HL-60 (cell line): ENCODE data around the gene NFIA.

ENCODE experiments used
- DNase-seq, 2 experiments: peaks; one replicate each; pipeline ENCODE4 v3.0.0-alpha.2; 2010 to 2020; ENCODE audit warnings: low read depth in 1 of 2, low spot score in 1 of 2
- H3K27ac ChIP-seq: fragments of 250-450 bp; sonication (Bioruptor Pico); replicated peaks from 2 replicates; pipeline ENCODE4 v1.5.1; 2020; ENCODE audit warnings: mild to moderate bottlenecking, moderate library complexity
- H3K27me3 ChIP-seq: fragments of 250-450 bp; sonication (Bioruptor Pico); 2 replicates; pipeline ENCODE4 v1.5.1; 2021; ENCODE audit warnings: mild to moderate bottlenecking, moderate library complexity; ENCODE audit not compliant: insufficient read depth, poor library complexity, severe bottlenecking
- H3K4me3 ChIP-seq: replicated peaks from 2 replicates; pipeline ENCODE4 v1.5.1; 2011; ENCODE audit warnings: mild to moderate bottlenecking, control low read depth, low read length; ENCODE audit not compliant: insufficient read depth
- GABPA ChIP-seq: IDR thresholded peaks from 2 replicates; pipeline ENCODE4 v1.6.1; 2012; ENCODE audit warnings: low read depth
- POLR2AphosphoS5 ChIP-seq: IDR thresholded peaks from 2 replicates; pipeline ENCODE4 v1.6.1; 2012; ENCODE audit warnings: low read depth
- SPI1 ChIP-seq: IDR thresholded peaks from 2 replicates; pipeline ENCODE4 v1.6.1; 2012; ENCODE audit warnings: low read depth, mild to moderate bottlenecking, borderline replicate concordance
- TF ChIP-seq, protein P1 (sequence below): IDR thresholded peaks from 2 replicates; pipeline ENCODE4 v1.6.1; 2012; ENCODE audit warnings: low read depth; ENCODE audit not compliant: insufficient replicate concordance
- TF ChIP-seq, protein P2 (sequence below): IDR thresholded peaks from one replicate; pipeline ENCODE4 v1.5.1; 2011; ENCODE audit warnings: low read length, control low read depth, inconsistent platforms; ENCODE audit not compliant: insufficient read depth

NFIA gene

DNA sequence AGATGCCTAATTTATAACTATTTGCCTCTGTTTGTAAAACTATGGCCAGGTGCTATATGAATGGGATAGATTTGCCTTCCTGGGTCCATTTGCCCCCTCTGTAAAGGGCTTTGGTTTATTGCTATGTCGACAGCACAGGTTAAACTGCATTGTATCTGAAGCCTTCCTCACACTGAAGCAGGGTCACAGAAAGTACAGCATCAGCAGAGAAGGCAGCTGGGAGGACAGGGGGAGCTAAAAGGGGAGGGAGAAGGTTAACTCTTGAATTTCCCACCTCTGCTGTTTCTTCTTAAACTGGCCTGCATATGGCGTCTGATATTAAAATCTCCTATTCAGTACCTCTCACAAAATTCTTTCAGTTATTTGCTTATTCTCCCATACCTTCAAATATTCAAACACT is 345.1 kb downstream of the NFIA start:
- H3K27me3 ChIP-seq = no peaks in the 10 kb centered on the region
- H3K4me3 ChIP-seq = no peak overlapping the region
- no peak for TF ChIP-seq POLR2AphosphoS5
- TF ChIP-seq, protein P1, sequence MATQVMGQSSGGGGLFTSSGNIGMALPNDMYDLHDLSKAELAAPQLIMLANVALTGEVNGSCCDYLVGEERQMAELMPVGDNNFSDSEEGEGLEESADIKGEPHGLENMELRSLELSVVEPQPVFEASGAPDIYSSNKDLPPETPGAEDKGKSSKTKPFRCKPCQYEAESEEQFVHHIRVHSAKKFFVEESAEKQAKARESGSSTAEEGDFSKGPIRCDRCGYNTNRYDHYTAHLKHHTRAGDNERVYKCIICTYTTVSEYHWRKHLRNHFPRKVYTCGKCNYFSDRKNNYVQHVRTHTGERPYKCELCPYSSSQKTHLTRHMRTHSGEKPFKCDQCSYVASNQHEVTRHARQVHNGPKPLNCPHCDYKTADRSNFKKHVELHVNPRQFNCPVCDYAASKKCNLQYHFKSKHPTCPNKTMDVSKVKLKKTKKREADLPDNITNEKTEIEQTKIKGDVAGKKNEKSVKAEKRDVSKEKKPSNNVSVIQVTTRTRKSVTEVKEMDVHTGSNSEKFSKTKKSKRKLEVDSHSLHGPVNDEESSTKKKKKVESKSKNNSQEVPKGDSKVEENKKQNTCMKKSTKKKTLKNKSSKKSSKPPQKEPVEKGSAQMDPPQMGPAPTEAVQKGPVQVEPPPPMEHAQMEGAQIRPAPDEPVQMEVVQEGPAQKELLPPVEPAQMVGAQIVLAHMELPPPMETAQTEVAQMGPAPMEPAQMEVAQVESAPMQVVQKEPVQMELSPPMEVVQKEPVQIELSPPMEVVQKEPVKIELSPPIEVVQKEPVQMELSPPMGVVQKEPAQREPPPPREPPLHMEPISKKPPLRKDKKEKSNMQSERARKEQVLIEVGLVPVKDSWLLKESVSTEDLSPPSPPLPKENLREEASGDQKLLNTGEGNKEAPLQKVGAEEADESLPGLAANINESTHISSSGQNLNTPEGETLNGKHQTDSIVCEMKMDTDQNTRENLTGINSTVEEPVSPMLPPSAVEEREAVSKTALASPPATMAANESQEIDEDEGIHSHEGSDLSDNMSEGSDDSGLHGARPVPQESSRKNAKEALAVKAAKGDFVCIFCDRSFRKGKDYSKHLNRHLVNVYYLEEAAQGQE = no peak
- TF ChIP-seq GABPA = no peak
- TF ChIP-seq, protein P2, sequence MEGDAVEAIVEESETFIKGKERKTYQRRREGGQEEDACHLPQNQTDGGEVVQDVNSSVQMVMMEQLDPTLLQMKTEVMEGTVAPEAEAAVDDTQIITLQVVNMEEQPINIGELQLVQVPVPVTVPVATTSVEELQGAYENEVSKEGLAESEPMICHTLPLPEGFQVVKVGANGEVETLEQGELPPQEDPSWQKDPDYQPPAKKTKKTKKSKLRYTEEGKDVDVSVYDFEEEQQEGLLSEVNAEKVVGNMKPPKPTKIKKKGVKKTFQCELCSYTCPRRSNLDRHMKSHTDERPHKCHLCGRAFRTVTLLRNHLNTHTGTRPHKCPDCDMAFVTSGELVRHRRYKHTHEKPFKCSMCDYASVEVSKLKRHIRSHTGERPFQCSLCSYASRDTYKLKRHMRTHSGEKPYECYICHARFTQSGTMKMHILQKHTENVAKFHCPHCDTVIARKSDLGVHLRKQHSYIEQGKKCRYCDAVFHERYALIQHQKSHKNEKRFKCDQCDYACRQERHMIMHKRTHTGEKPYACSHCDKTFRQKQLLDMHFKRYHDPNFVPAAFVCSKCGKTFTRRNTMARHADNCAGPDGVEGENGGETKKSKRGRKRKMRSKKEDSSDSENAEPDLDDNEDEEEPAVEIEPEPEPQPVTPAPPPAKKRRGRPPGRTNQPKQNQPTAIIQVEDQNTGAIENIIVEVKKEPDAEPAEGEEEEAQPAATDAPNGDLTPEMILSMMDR = no peak
- TF ChIP-seq SPI1 = no peak
- H3K27ac ChIP-seq = no peak overlapping the region
- DNase-seq = no peak

DNA sequence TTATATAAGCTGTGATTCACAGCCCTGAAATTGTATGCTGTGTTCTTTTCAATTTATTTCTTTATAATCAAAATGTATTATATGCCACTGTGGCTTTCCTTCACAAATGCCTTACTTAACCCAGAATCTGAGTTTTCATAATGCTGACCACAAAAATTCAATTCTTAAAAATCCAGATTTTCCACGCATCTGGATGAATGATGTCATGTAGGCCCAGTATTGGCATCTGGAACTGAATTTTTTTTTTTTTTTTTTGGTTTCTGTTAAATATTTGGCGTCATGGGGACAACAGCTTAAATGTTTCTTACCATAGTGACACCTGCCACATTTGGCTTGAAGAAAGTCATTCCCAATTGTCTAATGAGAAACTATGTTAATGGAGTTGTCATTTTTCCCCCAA is 345.8 kb downstream of the NFIA start:
- DNase-seq = no peak
- Histone ChIP-seq H3K4me3 (no peak overlapping the region), H3K27ac (no peak overlapping the region), H3K27me3 (no peaks in the 10 kb centered on the region)
- TF ChIP-seq POLR2AphosphoS5 (no peak), GABPA (no peak), SPI1 (no peak)
- TF ChIP-seq, protein P2 = no peak
- TF ChIP-seq, protein P1 = no peak

DNA sequence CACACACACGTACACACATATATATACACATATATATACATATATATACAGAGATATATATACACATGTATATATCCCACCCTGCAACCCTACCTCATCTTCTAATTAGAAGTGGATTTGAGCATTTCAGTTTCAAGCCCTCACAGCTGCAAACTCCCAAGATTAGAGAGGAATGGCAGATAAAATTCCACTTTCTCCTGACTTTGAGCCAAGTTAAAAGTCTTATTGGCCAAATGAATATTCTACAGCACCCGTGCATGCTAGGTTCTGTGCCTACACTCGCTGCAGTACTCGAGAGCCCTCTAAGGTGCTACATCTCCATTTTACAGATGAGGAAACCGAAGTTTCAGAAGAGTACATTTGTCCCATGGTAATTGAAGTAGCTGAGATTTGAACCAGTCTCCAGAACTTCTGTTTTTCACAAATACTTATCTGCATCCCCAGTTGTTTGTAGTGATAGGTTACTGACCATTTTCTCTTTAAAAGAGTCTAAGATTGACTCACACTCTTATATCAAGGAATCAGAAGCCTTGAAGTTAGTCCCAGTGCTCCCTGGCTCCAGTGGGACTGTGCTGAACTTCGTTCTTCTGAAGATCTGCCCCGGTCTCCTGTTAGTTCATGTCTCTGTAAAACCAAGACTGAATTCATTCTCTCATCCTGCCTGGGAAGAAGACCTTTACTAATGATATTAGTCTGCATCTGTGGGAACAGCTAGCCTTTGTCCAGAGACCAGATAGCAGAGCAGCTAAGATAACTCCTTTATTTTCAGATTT is 350.4 kb downstream of the NFIA start:
- DNase-seq = no peak
- TF ChIP-seq, protein P2 = no peak
- no peak for TF ChIP-seq POLR2AphosphoS5
- TF ChIP-seq, protein P1 = no peak
- TF ChIP-seq SPI1 = no peak
- no peak for TF ChIP-seq GABPA
- Histone ChIP-seq H3K4me3 (no peak overlapping the region), H3K27me3 (no peaks in the 10 kb centered on the region), H3K27ac (no peak overlapping the region)
